Heart left ventricle (tissue), 13 donors: ENCODE measurements around the gene PIP4K2A.

Experiments
- POLR2A ChIP-seq, 2 donors: fragments of 450-650 bp; IDR thresholded peaks; one replicate each; pipeline ENCODE4 v1.6.1; 2017; ENCODE audit warnings: antibody characterized with exemption in 2 of 2, mild to moderate bottlenecking in 2 of 2, moderate library complexity in 2 of 2
- TF ChIP-seq, protein P1 (sequence below), 12 donors: fragments of 200-600 bp; sonication (generic) in 4 of 12; IDR thresholded peaks; one replicate each; pipeline versions ENCODE4 v1.5.0 to v1.8.0; 2018 to 2022; ENCODE audit warnings: antibody characterized with exemption in 12 of 12, mild to moderate bottlenecking in 5 of 12
- donor health status: ischemic (EF 13 %, LVEDD 7.1; RV severe dilation, severe dysfunction).
- donor health status: DM: no; HTN: yes; CAD: no.
- donor health status: DM: no; HTN: no; CAD: no.
- donor health status: ischemic (EF 25% LVEDD 6.9; RV normal size, moderate dysfunction).
- donor health status: ischemic (EF 25% LVEDD 5.7; RV mildly dilated, moderate dysfunction).
- donor health status: ischemic (EF 35%, LVEDD 5.7; RV mildly dilated, moderate dysfunction).
- donor health status: nonischemic (EF 11% LVEDD 7.7; RV severe dilation, severe dysfunction).
- donor health status: DM: yes; HTN: yes; CAD: no.
- donor health status: PGD.
- donor health status: ischemic (EF 29% LVEDD 5.4; RV normal size, mild dysfunction).
- donor health status: nonischemic (EF 23%, LVEDD 6.1; RV moderate dilation, normal function).

DNA sequence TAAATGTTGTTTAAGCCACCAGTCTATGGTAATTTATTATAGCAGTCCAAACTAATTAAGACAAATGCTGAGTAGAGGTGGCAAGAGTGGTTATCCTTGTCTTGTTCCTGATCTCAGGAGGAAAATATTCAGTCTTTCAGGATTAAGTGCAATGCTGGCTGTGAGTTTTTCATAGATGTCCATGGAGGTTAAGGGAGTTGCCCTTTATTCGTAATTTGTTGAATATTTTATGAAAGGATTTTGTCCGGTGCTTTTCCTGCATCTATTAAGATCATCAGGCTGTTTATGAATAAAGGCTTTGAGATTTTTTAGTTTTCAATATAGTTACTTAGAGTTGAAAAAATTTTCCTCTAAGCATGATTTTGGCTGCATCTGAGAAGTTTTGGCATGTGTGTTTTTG lies 186.9 kb downstream of the PIP4K2A start:
- TF ChIP-seq, protein P1, sequence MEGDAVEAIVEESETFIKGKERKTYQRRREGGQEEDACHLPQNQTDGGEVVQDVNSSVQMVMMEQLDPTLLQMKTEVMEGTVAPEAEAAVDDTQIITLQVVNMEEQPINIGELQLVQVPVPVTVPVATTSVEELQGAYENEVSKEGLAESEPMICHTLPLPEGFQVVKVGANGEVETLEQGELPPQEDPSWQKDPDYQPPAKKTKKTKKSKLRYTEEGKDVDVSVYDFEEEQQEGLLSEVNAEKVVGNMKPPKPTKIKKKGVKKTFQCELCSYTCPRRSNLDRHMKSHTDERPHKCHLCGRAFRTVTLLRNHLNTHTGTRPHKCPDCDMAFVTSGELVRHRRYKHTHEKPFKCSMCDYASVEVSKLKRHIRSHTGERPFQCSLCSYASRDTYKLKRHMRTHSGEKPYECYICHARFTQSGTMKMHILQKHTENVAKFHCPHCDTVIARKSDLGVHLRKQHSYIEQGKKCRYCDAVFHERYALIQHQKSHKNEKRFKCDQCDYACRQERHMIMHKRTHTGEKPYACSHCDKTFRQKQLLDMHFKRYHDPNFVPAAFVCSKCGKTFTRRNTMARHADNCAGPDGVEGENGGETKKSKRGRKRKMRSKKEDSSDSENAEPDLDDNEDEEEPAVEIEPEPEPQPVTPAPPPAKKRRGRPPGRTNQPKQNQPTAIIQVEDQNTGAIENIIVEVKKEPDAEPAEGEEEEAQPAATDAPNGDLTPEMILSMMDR (IDR thresholded peaks at IDR 0.05) = no peak
- no peak for TF ChIP-seq POLR2A (IDR thresholded peaks at IDR 0.05)
